Measurements from ENCODE around the gene ISX. TPM values are rescaled to one million over a fixed set of nuclear protein-coding genes. Genes with fewer than 3 reads are reported as not detected.

ISX gene
- total and polyA plus RNA-seq, 2 of the 13 experiments (the other 11 are each of a cell fraction or from before 2014, with no cell fraction given), result 1.4 to 1.8 TPM

DNA sequence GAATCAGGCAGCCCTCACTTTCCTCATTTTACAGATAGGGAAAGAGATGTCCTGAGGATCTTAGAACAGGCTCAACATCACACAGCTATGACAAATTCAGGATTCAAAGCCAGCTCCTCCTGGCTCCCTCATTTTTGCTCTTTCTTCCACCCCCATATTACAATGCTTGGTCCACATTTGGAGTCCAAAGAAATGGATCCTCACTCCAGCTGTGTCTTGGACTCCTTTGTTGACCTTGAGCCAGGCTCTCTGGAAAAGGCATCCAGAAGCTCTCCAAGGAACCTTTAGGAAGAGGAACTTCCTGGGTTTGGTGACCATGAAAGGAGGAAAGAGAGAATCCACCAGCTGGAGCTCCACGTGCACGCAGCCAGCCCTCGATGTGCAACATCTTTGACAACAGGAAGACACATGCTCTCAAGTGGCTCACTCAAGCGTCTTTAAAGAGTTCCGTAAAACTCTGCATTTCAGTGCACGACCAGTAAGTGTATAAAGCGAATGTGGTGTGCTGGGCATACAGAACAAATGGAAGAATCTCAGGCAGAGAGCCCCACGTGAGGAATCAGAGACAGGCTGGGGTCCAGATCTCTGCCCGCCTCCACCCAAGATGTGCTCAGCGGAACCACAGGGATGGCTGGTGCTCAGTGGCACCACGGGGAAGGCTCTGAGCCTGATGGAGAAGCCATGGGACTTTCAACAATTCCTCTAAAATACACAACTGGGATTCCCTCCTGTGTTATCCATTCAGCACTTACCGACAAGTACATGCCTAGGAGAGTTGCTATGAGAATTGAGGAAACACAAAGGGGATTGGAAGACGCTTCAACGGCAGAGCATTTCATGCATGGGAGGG is 48.4 kb downstream of the ISX start:
- ChIA-PET CTCF (ENCODE audit: low intra/inter-chr PET ratio, low total read pairs) (no interaction called here), POLR2A (no interaction called here)
- intact Hi-C loops (cut with micrococcal nuclease; ENCODE audit: unreplicated experiment), result no loop called here
- Histone ChIP-seq H3K9me3 (ENCODE audit: low read length) (no peaks in the 10 kb centered on the region), H3K4me2 (ENCODE audit: low read depth, low read length) (no peak overlapping the region), H4K20me1 (ENCODE audit: insufficient read depth, low read length) (no peaks in the 10 kb centered on the region; the same call in 1 of the 2 replicates), H3K36me3 (replicated peaks in 1 of 2; ENCODE audit: control insufficient read depth in 1 of 2, insufficient read depth in 2 of 2, low read length in 2 of 2) (no peaks in the 10 kb centered on the region), H2AFZ (ENCODE audit: low read length) (no peak overlapping the region), H3K4me3 (replicated peaks in 1 of 3; ENCODE audit: insufficient read depth in 1 of 3, low read depth in 2 of 3, low read length in 3 of 3) (no peak overlapping the region), H3K9ac (ENCODE audit: insufficient read depth, low read depth, low read length) (no peak overlapping the region), H3K27me3 (ENCODE audit: control insufficient read depth in 1 of 2, insufficient read depth in 2 of 2, low read length in 2 of 2) (no peaks in the 10 kb centered on the region; a peak in 2 of 5 replicates), H3K79me2 (ENCODE audit: insufficient read depth, low read length) (no peaks in the 10 kb centered on the region), H3K27ac (ENCODE audit: extremely low read length, insufficient read depth, low read length) (no peak overlapping the region), H3K4me1 (ENCODE audit: insufficient read depth, low read length) (peaks cover 11% of the 10 kb centered on the region)
- DNase-seq (ENCODE audit: low spot score) (no peak), ATAC-seq (no peak), FAIRE-seq (no peak)
- TF ChIP-seq ATRX (CRISPR knock-in tag; IDR thresholded peaks at IDR 0.05; ENCODE audit: borderline replicate concordance) (no peak), ONECUT2 (CRISPR knock-in tag; IDR thresholded peaks at IDR 0.05) (no peak), ZZZ3 (CRISPR knock-in tag; IDR thresholded peaks at IDR 0.05; ENCODE audit: borderline replicate concordance) (no peak), SKI (IDR thresholded peaks at IDR 0.05; ENCODE audit: partially characterized antibody) (no peak), ARHGAP35 (CRISPR knock-in tag; IDR thresholded peaks at IDR 0.05; ENCODE audit: borderline replicate concordance) (no peak), YEATS4 (CRISPR knock-in tag; IDR thresholded peaks at IDR 0.05; ENCODE audit: borderline replicate concordance) (no peak), ZNF772 (CRISPR knock-in tag; IDR thresholded peaks at IDR 0.05) (no peak), ZKSCAN5 (CRISPR knock-in tag; IDR thresholded peaks at IDR 0.05) (no peak), EEA1 (CRISPR knock-in tag; IDR thresholded peaks at IDR 0.05; ENCODE audit: borderline replicate concordance) (no peak), ZNF746 (CRISPR knock-in tag; IDR thresholded peaks at IDR 0.05) (no peak), ZBTB21 (CRISPR knock-in tag; IDR thresholded peaks at IDR 0.05) (no peak), ZBTB42 (CRISPR knock-in tag; IDR thresholded peaks at IDR 0.05) (no peak), ZNF773 (CRISPR knock-in tag; IDR thresholded peaks at IDR 0.05; ENCODE audit: borderline replicate concordance) (no peak), NR3C1 (CRISPR knock-in tag; IDR thresholded peaks at IDR 0.05) (no peak), KMT2B (CRISPR knock-in tag; IDR thresholded peaks at IDR 0.05) (no peak)
- TF ChIP-seq, protein P1, sequence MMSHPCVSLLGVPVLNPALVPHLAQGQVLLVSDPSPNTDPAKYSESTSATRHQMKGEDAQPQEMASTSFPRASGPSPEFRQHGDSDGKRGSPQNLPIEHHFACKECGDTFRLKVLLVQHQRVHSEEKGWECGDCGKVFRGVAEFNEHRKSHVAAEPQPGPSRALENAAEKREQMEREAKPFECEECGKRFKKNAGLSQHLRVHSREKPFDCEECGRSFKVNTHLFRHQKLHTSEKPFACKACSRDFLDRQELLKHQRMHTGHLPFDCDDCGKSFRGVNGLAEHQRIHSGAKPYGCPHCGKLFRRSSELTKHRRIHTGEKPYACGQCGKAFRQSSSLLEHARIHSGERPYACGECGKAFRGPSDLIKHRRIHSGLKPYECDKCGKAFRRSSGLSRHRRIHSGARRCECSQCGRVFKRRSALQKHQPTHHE (CRISPR knock-in tag; IDR thresholded peaks at IDR 0.05; ENCODE audit: borderline replicate concordance), result no peak
- TF ChIP-seq, protein P2, sequence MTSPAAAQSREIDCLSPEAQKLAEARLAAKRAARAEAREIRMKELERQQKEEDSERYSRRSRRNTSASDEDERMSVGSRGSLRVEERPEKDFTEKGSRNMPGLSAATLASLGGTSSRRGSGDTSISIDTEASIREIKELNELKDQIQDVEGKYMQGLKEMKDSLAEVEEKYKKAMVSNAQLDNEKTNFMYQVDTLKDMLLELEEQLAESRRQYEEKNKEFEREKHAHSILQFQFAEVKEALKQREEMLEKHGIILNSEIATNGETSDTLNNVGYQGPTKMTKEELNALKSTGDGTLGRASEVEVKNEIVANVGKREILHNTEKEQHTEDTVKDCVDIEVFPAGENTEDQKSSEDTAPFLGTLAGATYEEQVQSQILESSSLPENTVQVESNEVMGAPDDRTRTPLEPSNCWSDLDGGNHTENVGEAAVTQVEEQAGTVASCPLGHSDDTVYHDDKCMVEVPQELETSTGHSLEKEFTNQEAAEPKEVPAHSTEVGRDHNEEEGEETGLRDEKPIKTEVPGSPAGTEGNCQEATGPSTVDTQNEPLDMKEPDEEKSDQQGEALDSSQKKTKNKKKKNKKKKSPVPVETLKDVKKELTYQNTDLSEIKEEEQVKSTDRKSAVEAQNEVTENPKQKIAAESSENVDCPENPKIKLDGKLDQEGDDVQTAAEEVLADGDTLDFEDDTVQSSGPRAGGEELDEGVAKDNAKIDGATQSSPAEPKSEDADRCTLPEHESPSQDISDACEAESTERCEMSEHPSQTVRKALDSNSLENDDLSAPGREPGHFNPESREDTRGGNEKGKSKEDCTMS (CRISPR knock-in tag; conservative IDR thresholded peaks at IDR 0.05), result no peak
- BruUV-seq (replicated peaks), result no TSS peak
- in situ Hi-C loops (cut with HindIII; ENCODE audit: extremely low pct_ligation_motif_present, low pct_unique_long_range_greater_than_20kb), result no loop called here
- 47% methylated on average over 13 of the region's 14 CpGs for WGBS (ENCODE audit: low lambda C conversion rate)
